ENCODE results near the gene PLEKHA4. TPM values are rescaled to one million over a fixed set of nuclear protein-coding genes. Genes with fewer than 3 reads are reported as not detected.

The PLEKHA4 gene
- total and polyA plus RNA-seq, 10 of the 15 experiments (the other 5 are each of a cell fraction or from before 2014, with no cell fraction given), result 0.13 to 10.0 (median 6.4) TPM; not detected in 1

GRCh38 chr19:48907671-48908070, 39.3 kb upstream of the PLEKHA4 start:
- FAIRE-seq (no peak), ATAC-seq (no peak), DNase-seq (ENCODE audit: low read depth, low spot score) (no peak)
- in situ Hi-C loops (cut with MboI) (no loop called here), intact Hi-C loops (cut with micrococcal nuclease; ENCODE audit: unreplicated experiment) (no loop called here)
- CTCF ChIA-PET, result interaction anchor here (0.7 kb wide), 1 partner anchor 140 kb away, joined by 3 read pairs; no protein-coding TSS in a partner anchor
- POLR2A ChIA-PET, result interaction anchor here (0.7 kb wide), 1 partner anchor 51 kb away, joined by 5 read pairs; no protein-coding TSS in a partner anchor
- Histone ChIP-seq H3K36me3 (ENCODE audit: control insufficient read depth in 2 of 2, insufficient read depth in 2 of 2, low read length in 1 of 2) (peaks cover 3 to 13% of the 10 kb centered on the region in 2 experiments), H3K27me3 (replicated peaks in 1 of 2; ENCODE audit: control insufficient read depth in 2 of 2, insufficient read depth in 2 of 2, low read length in 1 of 2) (no peaks in the 10 kb centered on the region), H3K4me1 (ENCODE audit: control insufficient read depth, insufficient read depth, low read length) (peaks cover 6% of the 10 kb centered on the region), H3K79me2 (ENCODE audit: control insufficient read depth, insufficient read depth, low read length) (no peaks in the 10 kb centered on the region), H4K20me1 (ENCODE audit: control insufficient read depth, insufficient read depth) (no peaks in the 10 kb centered on the region), H3K4me3 (no peak overlapping the region), H3K9ac (ENCODE audit: control insufficient read depth, insufficient read depth, low read length) (no peak overlapping the region), H3K9me3 (replicated peaks; ENCODE audit: control insufficient read depth, insufficient read depth, low read length) (no peaks in the 10 kb centered on the region; the same call in 1 of the 3 replicates), H3K27ac (ENCODE audit: control insufficient read depth, insufficient read depth) (no peak overlapping the region), H2AFZ (ENCODE audit: control insufficient read depth, low read depth, low read length) (no peak overlapping the region), H3K4me2 (ENCODE audit: control insufficient read depth, insufficient read depth) (no peak overlapping the region)
- TF ChIP-seq POLR2AphosphoS5 (IDR thresholded peaks at IDR 0.05; ENCODE audit: low read length) (no peak), ZNF207 (IDR thresholded peaks at IDR 0.05; ENCODE audit: borderline replicate concordance) (no peak), PKNOX1 (IDR thresholded peaks at IDR 0.05) (no peak), ZBTB40 (IDR thresholded peaks at IDR 0.05; ENCODE audit: borderline replicate concordance) (no peak), RBBP5 (conservative IDR thresholded peaks at IDR 0.05) (no peak), SMAD1 (IDR thresholded peaks at IDR 0.05; ENCODE audit: low read depth, partially characterized antibody) (no peak), NFYA (IDR thresholded peaks at IDR 0.05; ENCODE audit: borderline replicate concordance, low read depth, low read length) (no peak), USF1 (IDR thresholded peaks at IDR 0.05; ENCODE audit: borderline replicate concordance, extremely low read length, insufficient read depth, low read depth, low read length) (no peak), MLLT1 (IDR thresholded peaks at IDR 0.05) (no peak), SMARCA5 (IDR thresholded peaks at IDR 0.05) (no peak), SREBF1 (IDR thresholded peaks at IDR 0.05; ENCODE audit: low read length) (no peak), NRF1 (conservative IDR thresholded peaks at IDR 0.05; ENCODE audit: low read depth, low read length) (no peak), TCF12 (IDR thresholded peaks at IDR 0.05; ENCODE audit: low read depth, low read length) (no peak), ZNF24 (IDR thresholded peaks at IDR 0.05) (no peak)
- RAD21 ChIA-PET (ENCODE audit: unreplicated experiment), result no interaction called here
- SMC1A ChIA-PET (ENCODE audit: uncharacterized antibody, unreplicated experiment), result no interaction called here
- BruUV-seq (replicated peaks), result no TSS peak
- 92% methylated on average over 14 of the region's 14 CpGs for WGBS (ENCODE audit: insufficient coverage, insufficient replicate concordance, low lambda C conversion rate, missing lambda C conversion rate)
